HG03095 (cell line): ENCODE results near the gene RAPGEF2.
A peak's percentile ranks its signal among the peaks of the same experiment; 100 is the strongest.
"Not testable (repeated sequence)": the region's sequence is repeated elsewhere in the genome, so short reads cannot be mapped to it uniquely, and the experiment has no call there.

Source experiments
- ATAC-seq: cut with Tn5 transposase; IDR thresholded peaks from one replicate; pipeline ENCODE4 v1.9.1; 2021; ENCODE audit warnings: moderate library complexity; ENCODE audit not compliant: unreplicated experiment

Gene RAPGEF2

DNA sequence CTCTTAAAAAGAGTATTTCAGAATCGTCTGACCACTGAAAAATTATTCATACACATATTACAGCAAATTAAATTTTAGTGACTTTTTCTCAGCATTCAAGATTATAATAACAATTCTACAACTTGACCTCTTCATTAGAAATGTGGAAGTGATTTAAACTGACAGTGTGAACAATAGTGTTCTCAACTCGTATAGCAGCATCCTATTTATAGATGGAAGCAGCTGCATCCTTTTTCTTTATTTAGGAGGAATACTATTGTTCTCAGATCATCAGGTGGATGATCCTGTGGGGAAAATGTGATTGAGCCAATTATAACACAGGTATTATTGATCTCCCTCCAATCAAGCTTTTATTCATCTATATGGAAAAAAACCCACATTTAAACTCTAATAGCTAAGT lies 56.7 kb downstream of the RAPGEF2 start:
- ATAC-seq, result no peak

GRCh38 chr4:159160242-159160641 lies 57.4 kb downstream of the RAPGEF2 start:
- no peak for ATAC-seq

- not testable (repeated sequence) for ATAC-seq
These were observed 58.6 kb downstream of the RAPGEF2 start for GRCh38 chr4:159161436-159161835.

DNA sequence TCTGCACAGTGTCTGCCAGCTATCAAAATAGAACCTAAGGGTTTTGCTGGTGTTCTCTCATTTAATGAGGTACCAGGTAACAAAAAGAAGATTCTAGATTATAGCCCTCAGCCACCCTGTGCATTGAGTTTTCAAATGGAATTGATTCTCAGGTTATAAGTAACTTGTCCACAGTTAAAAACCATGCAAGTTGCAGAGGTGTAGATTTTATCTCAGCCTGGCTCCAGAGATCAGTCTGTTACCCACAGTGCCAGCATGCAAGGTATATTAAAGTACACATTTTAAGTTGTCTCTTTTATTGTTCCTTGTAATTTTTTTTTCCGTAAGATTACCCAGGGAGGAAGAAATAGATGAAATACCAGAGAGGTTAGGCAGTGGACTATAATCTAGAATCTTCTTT lies 59.7 kb downstream of the RAPGEF2 start:
- ATAC-seq, result no peak

- no peak for ATAC-seq
These were observed 60.6 kb downstream of the RAPGEF2 start for GRCh38 chr4:159163521-159163920.

- ATAC-seq, result peak; percentile 58
These were observed 66.8 kb downstream of the RAPGEF2 start for GRCh38 chr4:159169404-159170302.

GRCh38 chr4:159171287-159171686 lies 68.4 kb downstream of the RAPGEF2 start:
- ATAC-seq, result no peak

DNA sequence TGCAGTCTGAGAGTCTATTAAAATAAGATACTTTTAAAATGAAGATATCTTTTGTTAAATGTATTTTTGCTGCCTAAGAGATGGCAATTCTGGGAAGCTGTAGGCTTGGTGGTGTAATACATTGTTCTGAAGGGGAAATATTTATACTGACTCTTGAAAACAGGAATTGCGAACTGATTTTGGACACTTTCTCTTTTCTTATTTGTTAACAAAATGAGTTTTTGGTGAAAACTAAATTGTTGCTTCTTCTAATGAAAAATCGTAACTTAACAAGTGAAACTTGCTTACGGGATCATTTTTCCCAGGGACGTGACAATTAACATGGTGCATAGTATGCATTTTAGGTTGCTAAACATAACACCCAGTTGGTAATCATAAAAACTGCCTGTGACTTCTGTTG lies 71.0 kb downstream of the RAPGEF2 start:
- no peak for ATAC-seq

DNA sequence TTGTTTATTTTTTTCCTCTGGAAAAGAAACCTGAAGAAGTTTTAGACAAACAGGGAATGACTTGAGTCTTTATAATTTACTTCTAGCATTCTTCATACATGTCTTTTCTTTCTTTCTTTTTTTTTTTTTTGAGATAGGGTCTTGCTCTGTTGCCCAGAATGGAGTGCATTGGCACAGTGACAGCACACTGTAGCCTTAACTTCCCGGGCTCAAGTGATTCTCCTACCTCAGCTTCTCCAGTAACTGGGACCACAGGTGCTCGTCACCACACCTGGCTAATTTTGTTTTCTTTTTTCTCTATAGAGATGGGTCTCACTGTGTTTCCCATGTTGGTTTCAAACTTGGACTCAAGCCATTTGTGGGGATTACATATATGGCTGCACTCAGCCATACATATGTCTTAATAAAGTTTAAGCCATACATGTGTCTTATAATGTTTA lies 71.8 kb downstream of the RAPGEF2 start:
- no peak for ATAC-seq

DNA sequence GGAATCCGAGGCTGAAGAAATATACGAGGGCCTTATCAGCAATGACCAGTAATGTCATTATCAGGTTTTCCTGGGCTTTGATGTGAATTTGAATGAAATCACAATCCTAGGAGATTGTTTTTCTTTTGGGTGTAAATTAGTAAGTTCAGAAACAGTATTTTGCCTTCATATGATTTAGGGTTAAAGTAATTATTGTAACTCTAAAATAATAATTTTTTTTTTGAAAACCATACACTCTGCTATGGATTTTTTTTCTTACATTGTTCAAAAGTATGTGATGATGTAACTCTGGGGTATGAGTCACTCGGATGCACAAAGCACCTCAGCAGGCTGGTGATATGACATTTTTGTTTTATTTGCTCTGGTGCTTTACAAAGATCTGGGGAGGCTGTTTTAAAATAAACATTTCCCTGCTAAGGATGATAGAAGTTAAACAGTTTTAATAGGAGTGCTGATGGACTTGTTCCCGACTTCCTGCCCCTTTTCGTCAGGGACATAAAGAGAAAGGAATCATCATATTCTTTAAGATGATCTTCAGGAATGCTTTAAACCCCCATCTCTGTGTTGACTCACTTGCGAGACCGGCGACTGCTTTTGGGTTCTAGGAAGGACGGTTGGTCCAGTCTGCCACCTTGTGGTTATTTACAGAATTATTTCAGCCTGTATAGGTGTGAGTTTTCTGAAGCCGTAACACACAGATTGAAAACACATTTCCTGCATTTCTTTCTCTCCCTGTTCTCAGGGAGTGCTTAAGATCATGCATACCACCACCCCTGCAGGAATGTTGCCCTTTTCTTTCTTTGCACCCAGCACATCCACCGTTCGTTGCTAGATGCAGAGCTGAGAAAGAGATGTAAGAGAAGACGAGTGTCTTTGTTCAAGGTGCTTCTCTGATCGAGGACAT lies 72.5 kb downstream of the RAPGEF2 start:
- ATAC-seq, result peak; percentile 60

DNA sequence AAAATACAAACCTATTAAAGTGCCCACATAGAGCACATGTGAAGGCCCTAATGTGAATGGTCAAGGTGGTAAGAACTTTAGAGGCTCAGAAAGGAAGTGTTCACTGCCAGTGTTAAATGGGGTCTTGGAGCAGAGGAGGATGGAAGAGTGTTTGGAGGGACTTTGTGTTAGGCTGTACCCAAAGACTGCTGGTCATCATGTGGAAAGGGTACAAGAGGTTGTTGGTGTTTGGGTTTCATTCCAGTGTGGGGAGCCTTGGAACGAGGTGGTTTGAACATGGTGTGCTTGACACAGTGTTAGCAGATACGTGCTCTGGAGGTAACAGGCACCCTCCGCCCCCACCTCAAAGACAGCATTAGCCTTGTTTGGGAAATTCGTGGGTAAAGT lies 73.1 kb downstream of the RAPGEF2 start:
- ATAC-seq, result no peak

GRCh38 chr4:159177265-159178150 lies 74.6 kb downstream of the RAPGEF2 start:
- ATAC-seq, result no peak

DNA sequence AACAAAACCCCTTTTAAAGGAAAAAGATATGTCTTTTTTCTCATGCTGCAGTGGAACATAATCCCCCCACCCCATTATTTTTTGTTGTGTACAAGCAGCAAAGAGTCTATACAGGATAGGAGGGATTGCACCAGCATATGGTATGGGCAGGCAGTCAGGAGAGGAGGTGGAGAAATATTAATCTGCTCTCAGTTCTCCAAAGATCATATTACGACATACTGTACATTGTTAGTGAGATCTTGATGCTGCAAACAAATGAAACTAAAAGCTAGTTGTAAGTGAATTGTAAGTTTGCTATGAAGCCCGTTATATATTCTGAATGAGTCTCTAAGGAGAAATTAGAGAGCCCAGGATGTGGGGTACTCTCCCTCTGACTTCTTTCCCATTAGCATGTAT lies 75.3 kb downstream of the RAPGEF2 start:
- ATAC-seq, result peak; percentile 29

GRCh38 chr4:159178979-159179969 lies 76.4 kb downstream of the RAPGEF2 start:
- no peak for ATAC-seq

DNA sequence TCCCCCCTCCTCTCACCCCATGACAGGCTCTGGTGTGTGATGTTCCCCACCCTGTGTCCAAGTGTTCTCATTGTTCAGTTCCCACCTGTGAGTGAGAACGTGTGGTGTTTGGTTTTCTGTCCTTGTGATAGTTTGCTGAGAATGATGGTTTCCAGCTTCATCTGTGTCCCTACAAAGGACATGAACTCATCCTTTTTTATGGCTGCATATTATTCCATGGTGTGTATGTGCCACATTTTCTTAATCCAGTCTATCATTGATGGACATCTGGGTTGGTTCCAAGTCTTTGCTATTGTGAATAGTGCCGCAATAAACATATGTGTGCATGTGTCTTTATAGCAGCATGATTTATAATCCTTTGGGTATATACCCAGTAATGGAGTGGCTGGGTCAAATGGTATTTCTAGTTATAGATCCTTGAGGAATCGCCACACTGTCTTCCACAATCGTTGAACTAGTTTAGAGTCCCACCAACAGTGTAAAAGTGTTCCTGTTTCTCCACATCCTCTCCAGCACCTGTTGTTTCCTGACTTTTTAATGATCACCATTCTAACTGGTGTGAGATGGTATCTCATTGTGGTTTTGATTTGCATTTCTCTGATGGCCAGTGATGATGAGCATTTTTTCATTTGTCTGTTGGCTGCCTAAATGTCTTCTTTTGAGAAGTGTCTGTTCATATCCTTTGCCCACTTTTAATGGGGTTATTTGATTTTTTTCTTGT lies 81.2 kb downstream of the RAPGEF2 start:
- ATAC-seq, result not testable (repeated sequence)

GRCh38 chr4:159185591-159186023 lies 82.7 kb downstream of the RAPGEF2 start:
- ATAC-seq, result no peak

DNA sequence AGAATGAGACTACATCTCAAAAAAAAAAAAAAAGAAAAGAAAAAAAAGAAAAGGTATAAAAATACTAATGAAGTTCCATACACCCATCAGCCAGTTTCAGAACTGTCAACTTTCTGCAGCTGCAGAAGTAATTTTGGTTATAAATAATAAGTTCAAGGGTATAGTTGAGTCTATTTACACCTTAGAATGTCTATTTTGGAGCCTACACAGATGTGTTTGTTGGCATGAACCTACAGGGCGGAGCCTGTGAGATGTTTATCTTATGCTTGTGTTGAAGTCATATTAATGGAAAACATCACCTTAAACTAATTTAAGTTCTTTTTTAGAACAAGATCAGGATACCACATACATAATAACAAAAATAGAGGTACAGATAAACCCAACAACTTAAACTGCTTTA lies 85.8 kb downstream of the RAPGEF2 start:
- no peak for ATAC-seq

GRCh38 chr4:159190651-159191050 lies 87.8 kb downstream of the RAPGEF2 start:
- no peak for ATAC-seq

DNA sequence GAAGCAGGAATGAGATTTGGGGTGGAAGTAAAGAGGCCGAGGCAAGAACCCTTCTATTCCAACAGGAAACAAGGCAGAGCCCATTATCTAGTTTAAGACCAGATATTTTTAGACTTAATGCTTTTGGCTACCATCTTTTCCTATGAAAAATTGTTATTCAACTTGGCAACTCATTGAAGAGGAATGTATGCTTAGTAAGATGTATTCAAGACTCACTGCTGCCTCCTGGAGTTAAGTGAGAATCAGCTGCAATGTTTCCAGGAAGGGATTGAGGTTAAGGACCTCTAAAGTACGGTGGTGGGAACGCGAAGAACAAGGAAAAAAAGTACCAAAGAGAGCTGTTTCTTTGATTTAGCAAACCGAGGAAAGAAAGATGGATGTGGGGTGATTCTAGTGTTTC lies 89.1 kb downstream of the RAPGEF2 start:
- ATAC-seq, result no peak
